DND-41 (cell line): Measurements from ENCODE around the gene MCEE.

Source experiments
- CTCF ChIP-seq: IDR thresholded peaks from 2 replicates; pipeline ENCODE4 v1.5.1; 2012; ENCODE audit warnings: borderline replicate concordance, low read length, moderate library complexity, mild to moderate bottlenecking; ENCODE audit not compliant: poor library complexity, severe bottlenecking; ENCODE audit errors: extremely low read depth
- EZH2 ChIP-seq: IDR thresholded peaks from 3 replicates; pipeline ENCODE4 v1.6.1; 2012; ENCODE audit warnings: borderline replicate concordance, low read depth, mild to moderate bottlenecking, moderate library complexity, low read length, inconsistent platforms; ENCODE audit not compliant: severe bottlenecking

GRCh38 chr2:71150082-71150816 lies 20.2 kb upstream of the MCEE start:
- TF ChIP-seq CTCF (no peak), EZH2 (no peak)
